GM18909 (cell line): ENCODE results near the gene ZCCHC10.
"Not testable (repeated sequence)": the region's sequence is repeated elsewhere in the genome, so short reads cannot be mapped to it uniquely, and the experiment has no call there.

Experiments
- ATAC-seq: cut with Tn5 transposase; IDR thresholded peaks from one replicate; pipeline ENCODE4 v1.9.1; 2021; ENCODE audit warnings: mild to moderate bottlenecking; ENCODE audit not compliant: unreplicated experiment, poor library complexity

The ZCCHC10 gene

DNA sequence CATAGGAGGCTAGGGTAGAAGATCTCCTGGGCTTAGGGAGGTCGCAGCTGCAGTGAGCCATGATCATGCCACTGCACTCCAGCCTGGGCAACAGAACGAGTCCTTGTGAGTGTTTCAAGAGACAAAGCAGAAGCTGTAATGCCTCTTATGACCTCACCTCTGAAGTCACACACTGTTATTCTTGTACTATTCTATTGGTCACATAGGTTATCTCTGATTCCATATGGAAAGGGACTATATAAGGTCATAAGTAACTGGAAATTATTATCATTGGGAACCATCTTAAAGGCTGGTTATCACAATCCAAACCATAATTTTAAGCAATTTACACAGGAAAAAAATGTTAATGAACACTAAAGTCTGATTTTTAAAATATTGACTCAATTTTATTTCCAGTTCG, 45.1 kb downstream of the ZCCHC10 start:
- no peak for ATAC-seq

GRCh38 chr5:132979976-132980375, 46.4 kb downstream of the ZCCHC10 start:
- no peak for ATAC-seq

DNA sequence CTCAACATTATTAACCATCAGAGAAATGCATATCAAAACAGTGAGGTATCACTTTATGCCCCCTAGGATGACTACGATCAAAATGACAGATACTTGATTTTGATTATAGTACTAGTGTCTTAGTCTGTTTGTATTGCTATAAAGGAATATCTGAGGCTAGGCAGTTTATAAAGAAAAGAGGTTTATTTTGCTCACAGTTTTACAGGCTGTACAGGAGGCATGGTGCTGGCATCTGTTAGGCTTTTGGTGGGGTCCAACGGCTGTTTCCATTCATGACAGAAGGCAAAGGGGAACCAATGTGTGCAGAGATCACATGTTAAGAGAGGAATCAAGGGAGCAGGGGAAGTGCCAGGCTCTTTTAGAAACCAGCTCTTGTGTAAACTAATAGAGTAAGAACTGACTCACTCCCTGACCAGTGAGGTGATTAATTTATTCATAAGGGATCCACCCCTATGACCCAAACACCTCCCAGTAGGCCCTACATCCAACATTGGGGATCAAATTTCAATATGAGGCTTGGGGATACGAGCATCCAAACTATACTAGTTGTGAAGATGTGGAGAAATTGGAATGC, 46.9 kb downstream of the ZCCHC10 start:
- ATAC-seq = no peak

DNA sequence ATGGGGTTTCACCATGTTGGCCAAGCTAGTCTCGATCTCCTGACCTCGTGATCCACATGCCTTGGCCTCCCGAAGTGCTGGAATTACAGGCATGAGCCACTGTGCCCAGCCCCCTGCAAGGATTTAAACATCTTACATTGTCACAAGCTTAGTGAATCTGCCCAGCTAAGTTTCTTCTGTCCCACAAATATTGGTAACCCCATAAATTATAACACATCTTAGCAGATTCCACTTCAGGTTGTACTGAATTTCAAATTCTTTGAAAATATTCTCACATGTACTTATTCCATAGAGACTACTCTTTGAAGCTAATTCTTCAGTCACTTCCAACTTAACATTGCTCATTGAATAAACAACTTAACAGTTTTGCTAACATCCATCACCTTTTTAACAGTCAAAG, 49.5 kb downstream of the ZCCHC10 start:
- no peak for ATAC-seq

GRCh38 chr5:132972436-132972828, 53.9 kb downstream of the ZCCHC10 start:
- ATAC-seq = not testable (repeated sequence)

GRCh38 chr5:132971483-132972435, 54.6 kb downstream of the ZCCHC10 start:
- no peak for ATAC-seq

- ATAC-seq = no peak
These were observed 61.2 kb downstream of the ZCCHC10 start for GRCh38 chr5:132965120-132965519.

- peak; percentile 97 for ATAC-seq
These were observed 62.9 kb downstream of the ZCCHC10 start, which contains the start of gene AFF4 for GRCh38 chr5:132963171-132964104. Gene AFF4, minus strand, starts transcription at chr5:132963634. Its CDS starts 26,445 bp downstream, at chr5:132937189.

DNA sequence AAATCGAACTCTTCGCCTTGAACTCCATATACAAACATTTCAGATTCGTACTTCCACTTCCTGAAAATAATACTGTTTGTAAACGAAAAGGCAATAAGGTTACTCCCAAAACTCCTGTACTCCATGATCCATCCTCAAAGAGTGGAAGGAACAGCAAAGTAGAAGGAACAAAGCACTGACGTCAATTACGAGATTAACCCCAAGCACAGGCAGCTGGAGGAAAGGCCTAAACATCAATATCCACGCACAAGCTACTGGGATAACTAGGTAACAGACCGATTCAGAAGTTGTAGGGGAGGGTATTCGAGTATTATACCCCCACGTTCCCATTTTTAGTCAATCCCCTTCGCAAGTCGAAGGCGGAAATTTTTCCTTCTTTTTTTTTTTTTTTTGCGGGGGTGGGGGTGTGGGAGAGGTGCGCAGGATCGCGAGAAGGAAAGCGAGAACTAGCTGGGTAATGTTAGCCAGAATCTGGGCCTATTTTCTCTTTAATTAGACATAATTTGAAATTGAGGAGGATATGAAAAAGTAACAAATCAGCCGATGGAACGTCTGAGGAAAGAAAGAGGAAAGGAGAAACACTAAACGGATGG, 63.8 kb downstream of the ZCCHC10 start:
- no peak for ATAC-seq

DNA sequence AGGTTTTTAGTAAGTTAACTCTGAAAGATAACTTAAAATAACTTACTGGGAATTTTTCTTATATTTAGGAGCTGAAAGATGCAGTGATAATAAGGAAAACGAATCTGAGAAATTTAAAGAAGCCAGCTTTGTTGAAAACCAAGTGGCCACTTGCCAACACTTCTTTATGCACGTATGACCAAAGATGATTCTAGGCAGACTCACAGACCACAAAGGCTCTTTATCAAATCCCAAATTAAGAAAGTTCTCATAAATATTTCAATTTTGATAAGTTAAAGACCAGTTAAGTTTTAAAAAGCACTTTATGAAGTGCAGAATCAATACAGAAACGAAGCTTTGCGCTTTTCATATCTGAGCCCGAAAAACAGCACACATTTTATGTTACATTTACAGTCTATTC, 64.5 kb downstream of the ZCCHC10 start:
- no peak for ATAC-seq

GRCh38 chr5:132961123-132961815, 65.1 kb downstream of the ZCCHC10 start:
- not testable (repeated sequence) for ATAC-seq

GRCh38 chr5:132956166-132956799, 70.1 kb downstream of the ZCCHC10 start:
- ATAC-seq = not testable (repeated sequence)

DNA sequence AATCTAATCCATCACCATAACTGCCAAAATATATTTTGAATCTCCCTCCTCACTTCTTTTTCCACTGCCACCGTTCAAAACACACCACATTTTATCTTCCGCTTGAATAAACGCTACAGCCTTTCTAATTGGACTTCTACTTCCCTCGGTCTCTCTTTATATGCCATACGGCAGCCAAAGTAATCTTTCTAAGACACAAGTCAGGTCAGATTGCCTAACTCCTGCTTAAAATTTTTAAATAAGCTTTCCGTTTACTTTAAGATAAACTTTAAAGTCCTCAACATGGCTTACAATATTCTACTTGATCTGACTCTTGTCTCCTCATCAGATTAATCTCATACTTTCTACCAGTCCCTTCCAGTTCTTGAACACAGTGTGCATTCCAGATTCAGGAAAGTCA, 72.6 kb downstream of the ZCCHC10 start:
- ATAC-seq = no peak

- ATAC-seq = no peak
These were observed 73.5 kb downstream of the ZCCHC10 start for GRCh38 chr5:132952829-132953228.

GRCh38 chr5:132951897-132952296, 74.5 kb downstream of the ZCCHC10 start:
- no peak for ATAC-seq

DNA sequence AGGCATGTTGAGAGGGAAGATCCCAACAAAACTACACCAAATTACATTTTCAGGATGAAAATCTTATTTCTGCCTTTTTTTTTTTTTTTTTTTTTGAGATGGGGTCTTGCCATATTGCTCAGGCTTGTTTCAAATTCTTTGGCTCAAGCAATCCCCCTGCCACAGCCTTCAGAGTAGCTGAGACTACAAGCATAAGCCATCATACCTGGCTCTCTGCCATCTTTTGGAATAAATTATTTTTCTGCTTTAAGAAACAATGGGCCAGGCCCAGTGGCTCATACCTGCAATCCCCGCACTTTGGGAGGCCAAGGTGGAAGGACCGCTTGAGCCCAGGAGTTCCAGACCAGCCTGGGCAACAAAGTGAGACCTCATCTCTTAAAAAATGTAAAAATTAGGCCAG, 77.2 kb downstream of the ZCCHC10 start:
- ATAC-seq = no peak

DNA sequence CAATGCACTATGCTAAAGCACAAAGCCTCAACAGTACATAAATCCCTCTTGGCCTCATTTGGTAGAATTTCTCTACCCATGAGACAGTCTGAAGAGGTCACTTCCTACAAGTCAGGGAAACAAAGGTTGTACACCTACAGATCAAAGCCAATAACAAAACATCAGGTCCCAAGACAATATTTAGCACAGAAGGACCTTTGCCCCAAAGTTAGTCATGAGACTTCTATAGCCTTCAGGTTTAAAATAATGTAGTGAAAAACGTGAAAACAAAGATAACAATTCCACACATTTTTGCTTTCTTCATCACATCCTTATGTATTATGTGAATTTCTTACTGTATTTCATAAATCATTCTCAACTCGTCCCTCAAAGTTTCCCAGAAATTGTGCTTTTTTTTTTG, 78.7 kb downstream of the ZCCHC10 start:
- ATAC-seq = no peak
